ENCODE measurements around the gene PYY.
"Not testable (repeated sequence)": the region's sequence is repeated elsewhere in the genome, so short reads cannot be mapped to it uniquely, and the experiment has no call there.

The PYY gene

DNA sequence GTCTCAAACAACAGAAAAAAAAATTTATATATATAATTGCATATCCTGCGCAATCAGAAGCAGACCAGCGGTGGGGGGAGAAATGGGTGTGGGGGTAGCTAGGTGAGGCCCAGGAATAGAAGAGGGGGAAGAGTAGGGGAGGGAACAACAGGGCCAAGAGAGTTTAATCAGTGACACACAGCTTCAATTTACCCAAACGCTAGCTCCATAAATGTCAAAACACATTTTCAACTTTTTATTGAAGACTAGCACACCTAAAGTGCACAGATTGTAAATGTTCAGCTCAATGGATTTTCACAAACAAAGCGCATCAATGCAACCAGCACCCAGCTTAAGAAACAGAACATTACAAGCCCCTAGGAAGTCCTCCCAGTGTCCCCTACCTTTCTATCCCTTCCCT, 25.9 kb upstream of the PYY start:
- DNase-seq (ENCODE audit: low read depth, low spot score) = no peak

DNA sequence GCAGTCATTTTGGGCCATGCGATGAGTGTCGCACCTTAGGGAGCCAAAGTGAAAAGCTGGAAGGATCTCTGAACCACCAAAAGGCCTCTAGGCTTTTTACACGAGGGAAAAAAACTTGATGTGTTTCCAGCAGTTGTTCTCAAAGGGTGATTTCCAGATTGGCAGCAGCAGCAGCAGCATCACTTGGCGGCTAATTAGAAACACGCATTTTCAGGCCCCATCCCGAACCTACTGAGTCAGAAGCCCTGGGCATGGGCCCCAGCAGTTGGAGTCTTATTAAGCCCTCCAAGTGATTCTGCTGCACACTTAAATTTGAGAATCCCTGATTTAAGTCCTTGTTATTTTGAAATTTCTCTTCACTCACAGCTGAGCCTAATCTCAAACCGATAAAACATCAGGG, 25.3 kb upstream of the PYY start:
- no peak overlapping the region for H3K27ac ChIP-seq
- no peak for DNase-seq (ENCODE audit: low read depth, low spot score)

More for the DNA sequence above, 25.9 kb upstream of the PYY start:
- H3K27ac ChIP-seq = no peak overlapping the region

DNA sequence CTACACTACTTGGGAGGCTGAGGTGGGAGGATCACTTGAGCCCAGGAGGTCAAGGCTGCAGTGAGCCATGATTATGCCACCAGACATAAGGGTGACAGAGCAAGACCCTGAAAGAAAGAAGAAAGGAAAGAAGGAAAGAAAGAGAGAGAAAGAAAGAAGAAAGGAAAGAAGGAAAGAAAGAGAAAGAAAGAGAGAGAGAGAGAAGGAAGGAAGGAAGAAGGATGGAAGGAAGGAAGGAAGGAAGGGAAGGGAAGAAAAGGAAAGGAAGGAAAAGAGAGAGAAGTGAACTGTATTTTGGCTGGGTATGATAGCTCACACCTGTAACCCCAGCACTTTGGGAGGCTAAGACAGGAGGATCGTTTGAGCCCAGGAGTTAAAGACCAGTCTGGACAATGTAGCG, 24.3 kb upstream of the PYY start:
- no peak overlapping the region for H3K27ac ChIP-seq
- DNase-seq (ENCODE audit: low read depth, low spot score) = no peak

DNA sequence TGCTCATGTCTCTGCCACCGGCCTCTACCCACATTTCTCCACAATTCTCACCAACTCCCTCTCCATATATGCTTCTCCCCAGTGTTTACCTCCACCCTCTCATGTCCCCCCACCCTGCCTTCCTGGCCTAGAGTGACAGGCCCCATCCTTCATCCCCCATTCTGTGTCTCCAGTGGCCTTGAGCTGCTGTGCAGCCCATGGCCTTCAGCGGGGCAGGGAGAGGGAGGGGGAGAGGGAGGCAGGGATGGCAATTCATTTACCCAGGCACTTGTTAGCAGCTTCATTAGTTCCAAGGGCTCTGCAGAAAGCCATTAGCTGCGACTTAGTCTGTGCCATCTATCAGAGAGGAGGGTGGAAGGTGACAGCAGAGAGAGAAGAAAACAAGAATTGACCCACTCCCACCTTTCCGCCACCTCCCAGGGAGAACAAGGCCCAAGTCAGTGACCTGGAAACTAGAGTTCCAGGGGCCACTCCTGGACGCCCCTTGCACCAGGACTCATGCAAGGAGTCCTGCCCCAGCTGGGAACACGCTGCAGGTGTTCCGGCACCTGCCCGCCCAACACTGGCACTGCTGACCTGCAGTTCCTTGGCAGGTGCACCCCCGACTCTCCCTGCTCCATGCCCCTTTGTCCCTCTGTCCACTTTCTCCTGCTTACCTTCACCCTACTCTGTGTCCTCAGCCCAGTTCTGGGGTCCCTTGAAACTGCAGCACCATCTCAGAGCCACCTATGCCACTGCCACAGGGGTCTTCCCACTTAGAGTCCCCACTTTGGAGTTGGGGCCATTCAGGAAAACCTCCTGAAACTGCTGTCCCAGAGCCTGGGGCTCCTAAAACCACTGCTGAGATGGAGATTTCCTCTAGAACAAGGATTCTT, 23.5 kb upstream of the PYY start:
- H3K27ac ChIP-seq = no peak overlapping the region
- DNase-seq (ENCODE audit: low read depth, low spot score) = no peak

DNA sequence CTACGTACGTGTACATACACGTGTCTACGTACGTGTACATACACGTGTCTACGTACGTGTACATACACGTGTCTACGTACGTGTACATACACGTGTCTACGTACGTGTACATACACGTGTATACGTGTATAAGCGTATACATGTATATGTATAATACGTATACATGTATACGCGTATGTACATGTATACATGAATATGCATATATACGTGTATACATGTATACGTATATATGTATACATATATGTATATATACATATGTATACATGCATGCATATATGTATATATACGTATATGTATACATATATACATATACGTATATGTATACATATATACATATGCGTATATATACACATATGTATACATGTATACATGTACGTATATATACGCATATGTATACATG, 22.2 kb upstream of the PYY start:
- no peak for DNase-seq (ENCODE audit: low read depth, low spot score)
- H3K27ac ChIP-seq = no peak overlapping the region

DNA sequence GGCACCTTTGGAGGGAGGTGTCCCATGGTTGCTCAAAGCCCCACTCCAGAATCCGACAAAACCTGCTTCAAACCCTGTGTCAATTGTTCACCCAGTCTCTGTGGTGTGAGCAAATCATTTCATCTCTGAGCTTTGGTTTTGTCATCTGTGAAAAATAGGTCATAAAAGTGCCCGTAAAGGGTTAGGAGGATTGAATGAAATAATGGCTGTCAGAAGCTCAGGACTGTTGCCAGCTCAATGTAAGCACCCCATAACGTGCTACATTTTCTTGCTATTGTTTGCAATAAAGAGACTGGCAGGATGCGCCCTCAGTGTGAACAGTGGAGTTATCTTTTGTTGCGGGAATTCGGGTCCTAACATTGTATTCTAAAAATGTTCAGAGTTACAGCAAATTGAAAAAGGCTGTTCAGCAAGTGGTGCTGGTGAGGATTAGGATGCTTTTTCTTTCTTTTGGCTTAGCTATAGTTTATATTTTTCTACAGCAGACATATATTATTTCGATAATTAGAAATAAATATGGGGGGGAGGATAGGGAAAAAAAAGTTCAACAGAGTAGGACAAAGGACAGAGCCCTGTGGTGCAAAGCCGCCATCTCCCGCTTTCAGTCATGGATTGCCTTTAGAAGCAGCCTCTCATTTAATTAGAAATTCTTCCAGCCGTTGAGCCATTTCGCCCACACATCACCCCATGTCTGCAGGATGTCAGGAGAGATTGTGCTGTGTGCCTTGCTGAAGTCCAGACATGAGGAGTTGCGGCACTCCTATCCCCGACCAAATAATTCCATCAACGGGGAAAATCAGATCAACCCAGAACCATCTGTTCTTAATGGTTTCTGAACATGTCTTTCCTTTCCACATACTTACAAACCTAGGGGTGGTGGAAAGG, 20.9 kb upstream of the PYY start:
- H3K27ac ChIP-seq = no peak overlapping the region
- no peak for DNase-seq (ENCODE audit: low read depth, low spot score)

DNA sequence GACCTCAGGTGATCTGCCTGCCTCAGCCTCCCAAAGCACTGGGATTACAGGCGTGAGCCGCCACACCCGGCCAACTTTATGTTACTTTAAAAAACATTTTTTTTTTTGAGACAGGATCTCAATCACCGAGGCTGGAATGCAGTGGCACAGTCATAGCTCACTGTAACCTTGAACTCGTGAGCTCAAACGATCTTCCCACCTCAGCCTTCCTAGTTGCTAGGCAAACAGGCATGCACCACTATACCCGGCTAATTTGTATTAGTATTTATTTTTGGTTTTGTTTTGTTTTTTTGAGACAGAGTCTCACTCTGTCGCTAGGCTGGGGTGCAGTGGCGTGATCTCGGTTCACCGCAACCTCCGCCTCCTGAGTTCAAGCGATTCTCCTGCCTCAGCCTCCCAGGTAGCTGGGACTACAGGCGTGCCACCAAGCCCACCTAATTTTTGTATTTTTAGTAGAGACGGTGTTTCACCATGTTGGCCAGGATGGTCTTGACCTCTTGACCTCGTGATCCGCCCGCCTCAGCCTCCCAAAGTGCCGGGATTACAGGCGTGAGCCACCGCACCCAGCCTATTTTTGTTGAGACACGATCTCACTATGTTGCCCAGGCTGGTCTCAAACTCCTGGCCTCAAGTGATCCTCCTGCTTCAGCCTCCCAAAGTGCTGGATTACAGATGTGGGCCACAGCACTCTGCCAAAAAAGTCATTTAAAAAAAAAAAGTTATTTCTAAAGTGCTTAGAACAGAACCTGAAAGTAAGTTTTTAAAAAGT, 18.9 kb upstream of the PYY start:
- DNase-seq (ENCODE audit: low read depth, low spot score); H3K27ac ChIP-seq: not testable (repeated sequence)

DNA sequence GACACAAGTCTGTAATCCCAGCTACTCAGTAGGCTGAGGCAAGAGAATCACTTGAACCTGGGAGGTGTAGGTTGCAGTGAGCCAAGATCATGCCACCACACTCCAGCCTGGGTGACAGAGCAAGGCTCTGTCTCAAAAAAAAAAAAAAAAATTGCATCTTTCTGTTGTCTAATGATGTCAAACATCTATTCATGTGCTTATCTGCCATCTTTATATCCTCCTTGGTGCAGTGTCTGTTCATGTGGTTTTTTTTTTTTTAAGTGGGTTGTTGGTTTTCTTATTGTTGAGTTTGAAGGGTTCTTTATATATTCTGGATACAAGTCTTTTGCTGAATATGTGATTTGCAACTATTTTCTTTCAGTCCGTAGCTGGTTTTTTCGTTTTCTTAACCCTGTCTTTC, 17.7 kb upstream of the PYY start:
- not testable (repeated sequence) for DNase-seq (ENCODE audit: low read depth, low spot score)

DNA sequence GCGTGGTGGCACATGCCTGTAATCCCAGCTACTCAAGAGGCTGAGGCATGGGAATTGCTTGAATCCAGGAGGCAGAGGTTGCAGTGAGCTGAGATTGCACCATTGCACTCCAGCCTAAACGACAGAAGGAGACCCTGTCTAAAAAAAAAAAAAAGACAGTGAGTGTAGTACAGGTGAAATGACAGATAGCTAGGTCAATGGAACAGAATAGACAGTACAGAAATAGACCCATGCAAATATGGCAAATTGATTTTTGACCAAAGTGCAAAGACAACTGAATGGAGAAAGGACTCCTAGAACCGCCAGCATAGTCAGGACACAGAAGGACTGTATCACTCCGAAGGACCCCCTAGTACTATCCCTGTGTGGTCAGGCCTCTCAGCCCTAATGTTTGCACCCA, 16.6 kb upstream of the PYY start:
- DNase-seq (ENCODE audit: low read depth, low spot score) = no peak

More for the DNA sequence above, 17.7 kb upstream of the PYY start:
- not testable (repeated sequence) for H3K27ac ChIP-seq

DNA sequence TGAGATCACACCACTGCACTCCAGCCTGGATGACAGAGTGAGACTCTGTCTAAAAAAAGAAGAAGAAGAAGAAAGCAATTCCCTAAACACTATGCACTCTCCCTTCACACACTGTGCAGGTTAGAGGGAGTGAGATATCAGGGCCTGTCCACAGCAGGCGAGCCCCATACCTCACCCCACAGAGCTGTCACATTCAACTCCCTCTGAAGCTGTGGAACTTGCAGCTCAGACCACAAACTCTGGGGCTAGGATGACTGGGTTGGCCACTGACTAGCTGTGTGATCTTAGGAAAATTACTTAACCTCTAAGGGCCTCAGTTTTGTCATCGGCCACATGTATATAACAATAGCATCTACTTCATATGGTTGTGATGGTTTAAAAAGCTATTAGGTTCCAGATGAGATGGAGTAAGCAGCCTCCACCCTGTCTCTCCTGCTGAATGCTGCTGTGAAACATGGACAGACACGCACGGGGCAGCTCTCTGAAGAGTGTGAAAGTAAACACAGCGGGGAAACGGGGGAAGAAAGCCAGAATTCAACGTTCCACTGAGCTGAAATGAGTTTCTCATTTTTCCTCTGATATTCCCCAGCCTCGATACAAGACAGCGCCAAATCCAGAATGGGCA, 13.6 kb upstream of the PYY start:
- no peak overlapping the region for H3K27ac ChIP-seq
- DNase-seq (ENCODE audit: low read depth, low spot score) = no peak

More for the DNA sequence above, 16.6 kb upstream of the PYY start:
- no peak overlapping the region for H3K27ac ChIP-seq

DNA sequence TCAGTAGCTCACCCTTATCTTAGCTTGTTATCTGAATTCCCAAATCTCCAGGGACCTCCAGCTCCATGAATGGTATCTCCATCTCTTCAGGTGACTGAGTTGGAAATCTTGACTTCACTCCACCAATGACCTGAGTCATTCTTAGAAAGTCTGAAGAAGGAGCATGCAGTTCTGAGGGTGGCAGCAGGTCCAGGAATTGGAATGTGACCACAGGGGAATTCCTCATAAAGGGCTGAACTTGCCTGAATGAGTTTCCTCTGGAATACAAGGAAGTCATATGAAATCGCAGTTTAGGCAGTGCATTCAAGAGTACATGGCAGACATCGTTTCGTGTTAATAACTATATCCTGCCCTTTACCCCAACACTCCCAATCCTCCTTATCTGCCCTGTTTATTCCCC, 12.5 kb upstream of the PYY start:
- no peak for DNase-seq (ENCODE audit: low read depth, low spot score)
- no peak overlapping the region for H3K27ac ChIP-seq

DNA sequence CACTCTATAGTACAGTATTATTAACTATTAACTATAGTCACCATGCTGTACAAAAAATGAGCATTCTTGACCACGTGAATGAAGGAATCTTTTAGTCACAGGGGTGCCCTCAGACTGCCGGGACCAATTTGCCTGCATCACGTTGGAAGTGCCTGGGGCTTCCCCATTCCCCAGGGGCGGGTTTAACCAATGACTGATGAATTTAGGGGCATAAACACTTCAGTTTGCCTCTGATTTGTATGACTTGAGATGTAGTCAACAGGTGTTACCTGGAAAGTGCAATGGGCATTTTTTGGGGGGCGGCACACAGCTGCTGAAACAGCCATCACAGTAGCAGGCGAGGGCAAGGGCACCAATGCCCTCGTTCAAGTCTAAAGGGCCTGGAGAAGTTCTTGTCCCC, 8.7 kb upstream of the PYY start:
- DNase-seq (ENCODE audit: low read depth, low spot score) = no peak
- no peak overlapping the region for H3K27ac ChIP-seq

DNA sequence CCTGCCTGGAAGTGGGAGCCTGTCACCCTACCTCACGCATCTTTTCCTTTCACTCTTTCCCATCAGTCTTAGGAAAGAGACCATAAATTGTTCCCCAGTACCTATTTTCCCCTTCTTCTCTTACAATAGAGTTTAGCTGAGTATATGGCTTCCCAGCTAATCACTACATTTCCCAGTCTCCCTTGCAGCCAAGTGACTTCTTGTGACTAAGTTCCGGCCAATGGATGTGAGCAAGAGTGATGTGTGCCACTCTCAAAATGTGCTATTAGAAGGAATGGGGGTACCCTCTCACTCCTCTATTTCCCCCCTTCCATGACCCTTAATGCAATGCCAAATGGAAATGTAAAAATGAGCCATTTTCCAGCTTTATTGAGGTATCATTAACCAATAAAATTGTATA, 8.2 kb upstream of the PYY start:
- DNase-seq (ENCODE audit: low read depth, low spot score) = no peak
- no peak overlapping the region for H3K27ac ChIP-seq

DNA sequence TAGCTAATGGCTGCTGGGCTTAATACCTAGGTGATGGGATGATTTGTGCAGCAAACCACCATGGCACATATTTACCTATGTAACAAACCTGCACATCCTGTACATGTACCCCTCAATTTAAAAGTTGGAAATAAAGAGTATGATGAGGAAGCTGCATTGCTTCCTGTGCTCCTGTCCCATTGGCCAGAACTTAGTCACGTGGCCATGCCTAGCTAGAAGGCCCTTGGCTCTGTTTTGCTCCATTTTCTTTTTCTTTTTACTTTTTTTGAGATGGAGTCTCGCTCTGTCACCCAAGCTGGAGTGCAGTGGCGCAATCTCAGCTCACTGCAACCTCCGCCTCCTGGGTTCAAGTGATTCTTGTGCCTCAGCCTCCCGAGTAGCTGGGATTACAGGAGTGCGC, 7.6 kb upstream of the PYY start:
- not testable (repeated sequence) for H3K27ac ChIP-seq; DNase-seq (ENCODE audit: low read depth, low spot score)

DNA sequence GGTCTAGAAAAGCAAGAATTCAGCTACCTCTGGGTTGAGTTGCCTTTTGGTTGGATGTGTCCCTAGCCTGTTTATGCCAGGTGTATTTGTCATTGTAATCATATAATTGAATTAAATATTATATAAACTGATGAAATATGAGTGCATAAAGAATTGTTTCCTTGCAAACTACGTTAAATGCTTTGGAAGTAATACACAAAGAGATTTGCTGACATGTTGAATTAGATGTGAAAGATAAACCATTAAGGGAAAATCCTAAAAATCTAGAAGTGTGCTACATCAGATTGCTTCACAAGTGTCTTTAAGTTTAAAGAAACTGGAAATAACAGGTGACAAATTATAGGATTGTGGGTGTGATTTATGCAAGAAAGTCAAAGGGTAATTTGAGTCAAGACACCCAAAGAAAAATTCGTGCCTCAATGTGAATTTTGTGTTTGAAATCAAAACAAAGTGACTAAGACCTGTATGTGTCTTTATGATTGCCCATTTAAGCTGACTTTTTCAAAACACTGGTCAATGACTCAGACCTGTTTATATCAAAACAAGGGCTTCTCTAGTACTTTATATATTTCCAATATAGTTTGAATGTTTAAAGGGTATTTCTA, 5.1 kb upstream of the PYY start:
- no peak for DNase-seq (ENCODE audit: low read depth, low spot score)
- H3K27ac ChIP-seq = no peak overlapping the region

DNA sequence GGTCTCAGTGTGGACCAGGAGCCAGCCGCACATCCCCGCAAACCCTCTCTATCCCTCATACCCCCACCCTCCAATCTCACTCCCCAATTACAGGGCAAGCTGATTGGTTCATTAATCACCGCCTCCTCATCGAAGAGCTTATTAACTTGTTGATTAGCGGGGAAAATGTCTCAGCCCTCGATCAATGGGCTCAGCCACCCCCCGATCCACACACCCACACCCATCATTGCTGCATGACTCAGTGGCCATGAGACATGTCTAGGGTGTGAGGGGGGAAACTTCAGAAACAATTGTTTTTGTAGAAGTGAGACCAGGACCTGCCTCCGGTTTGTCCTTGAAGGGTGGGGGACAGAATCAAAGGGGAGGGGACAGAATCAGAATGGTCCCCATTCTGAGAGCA, 2.5 kb upstream of the PYY start:
- no peak overlapping the region for H3K27ac ChIP-seq
- no peak for DNase-seq (ENCODE audit: low read depth, low spot score)

DNA sequence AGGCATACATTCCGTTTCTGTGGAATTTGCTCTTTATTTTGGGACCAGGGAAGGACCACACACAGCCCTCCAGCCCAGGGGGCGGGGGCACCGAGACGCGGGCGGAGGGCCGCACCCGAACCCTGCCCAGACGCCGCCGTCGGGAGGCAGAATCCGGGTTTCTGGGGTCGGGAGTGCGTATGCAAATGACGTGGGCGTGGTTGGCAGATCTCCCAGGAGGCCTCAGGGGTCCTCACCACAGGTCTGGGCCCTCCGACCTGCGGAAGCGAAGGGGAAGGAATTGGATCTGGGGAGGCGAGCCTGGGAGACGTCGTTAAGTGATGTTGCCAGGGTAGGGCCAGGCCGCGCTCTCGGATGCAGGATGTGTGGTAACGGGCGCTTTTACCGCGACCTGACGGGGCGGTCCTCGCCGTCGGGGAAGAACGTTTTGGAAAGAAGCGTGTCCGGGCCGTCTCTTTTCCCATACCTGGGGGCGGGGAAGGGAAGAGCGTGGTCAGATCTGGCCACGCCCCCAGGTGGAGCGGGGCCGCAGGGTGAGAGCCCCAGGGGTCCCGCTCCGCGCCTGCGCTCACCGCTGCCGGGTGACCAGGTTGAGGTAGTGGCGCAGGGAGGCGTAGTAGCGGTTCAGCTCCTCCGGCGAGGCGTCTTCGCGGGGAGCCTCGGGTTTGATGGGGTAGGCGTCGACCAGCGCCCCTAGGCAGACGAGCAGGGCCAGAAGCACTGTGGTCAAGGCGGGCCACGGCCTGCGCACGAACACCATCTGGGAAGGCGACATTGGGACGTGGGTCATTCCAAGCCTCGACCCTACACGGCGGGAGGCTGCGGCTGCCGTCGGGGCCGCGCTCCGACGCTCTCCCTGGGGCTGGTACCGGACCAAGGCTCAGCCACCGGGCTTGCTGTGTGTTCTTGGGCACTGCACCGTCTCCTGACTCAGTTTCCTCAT, 745 bp downstream of the PYY start:
- no peak overlapping the region for H3K27ac ChIP-seq
- DNase-seq (ENCODE audit: low read depth, low spot score) = no peak

DNA sequence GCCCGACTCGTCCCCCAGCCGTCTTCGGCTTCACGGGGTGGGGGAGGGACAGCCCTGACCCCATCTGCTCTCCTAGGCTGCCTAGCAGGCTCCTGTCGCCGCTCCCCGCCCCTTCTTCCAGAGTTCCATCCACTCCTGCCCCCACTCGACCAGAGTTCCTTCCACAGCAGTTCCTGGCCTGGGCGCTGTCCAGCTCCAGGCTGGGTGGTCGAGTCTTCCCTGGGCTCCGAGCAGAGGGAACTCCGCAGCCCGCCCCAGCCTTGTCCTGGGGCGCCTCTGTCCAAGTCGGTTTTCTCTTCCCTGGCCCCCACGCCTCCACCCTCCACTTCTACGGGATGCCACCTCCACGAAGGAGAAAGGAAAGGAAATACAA, 1.4 kb downstream of the PYY start:
- no peak overlapping the region for H3K27ac ChIP-seq
- DNase-seq (ENCODE audit: low read depth, low spot score) = no peak

DNA sequence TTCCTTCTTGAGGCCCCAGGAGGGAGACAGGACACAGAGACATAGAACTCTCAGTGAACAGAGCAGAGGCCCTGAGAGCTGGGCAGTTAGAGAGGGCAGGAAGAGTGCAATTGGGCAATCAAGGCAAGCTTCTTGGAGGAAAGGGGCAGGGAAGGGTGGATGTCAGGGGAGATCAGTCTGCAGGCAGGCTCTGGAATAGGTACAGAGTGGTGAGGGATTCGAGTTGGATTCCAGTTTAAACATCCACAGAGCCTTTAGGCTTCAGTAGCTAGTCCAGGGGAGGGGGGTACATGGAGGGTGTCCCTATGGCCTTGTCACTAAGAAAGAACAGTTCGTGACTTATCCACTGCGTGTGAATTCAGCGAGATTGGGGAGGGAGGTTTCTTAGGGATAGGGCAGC, 2.0 kb downstream of the PYY start:
- DNase-seq (ENCODE audit: low read depth, low spot score) = no peak
- H3K27ac ChIP-seq = no peak overlapping the region

Data from epithelial cell of prostate (primary cell).